HUDEP-2 (cell line): Measurements from ENCODE around the gene TOP1.
"Not testable (repeated sequence)": the region's sequence is repeated elsewhere in the genome, so short reads cannot be mapped to it uniquely, and the experiment has no call there.

Experiments
- DNase-seq, 76 experiments: peaks; one replicate each; lab custom pipeline; 2025; ENCODE audit not compliant: unreplicated experiment in 76 of 76; lab: John Stamatoyannopoulos, UW

TOP1 gene

GRCh38 chr20:41003143-41003935 is 25.3 kb upstream of the TOP1 start:
- DNase-seq: peak in 3 of 76 experiments; percentile 18 to 42 (median 22)

GRCh38 chr20:41003936-41004294 is 24.7 kb upstream of the TOP1 start:
- DNase-seq: not testable (repeated sequence)

GRCh38 chr20:41004531-41005360 is 23.9 kb upstream of the TOP1 start:
- no peak for DNase-seq

GRCh38 chr20:41005361-41005729 is 23.3 kb upstream of the TOP1 start:
- DNase-seq: no peak

GRCh38 chr20:41006126-41006935 is 22.3 kb upstream of the TOP1 start:
- no peak for DNase-seq

- DNase-seq: no peak
Measured at GRCh38 chr20:41006936-41007474, 21.6 kb upstream of the TOP1 start.

GRCh38 chr20:41007481-41007880 is 21.1 kb upstream of the TOP1 start:
- DNase-seq: no peak

- no peak for DNase-seq
Measured at GRCh38 chr20:41009946-41010345, 18.7 kb upstream of the TOP1 start.

- DNase-seq: no peak
Measured at GRCh38 chr20:41011551-41012067, 17.0 kb upstream of the TOP1 start.

GRCh38 chr20:41014561-41015088 is 14.0 kb upstream of the TOP1 start:
- DNase-seq: no peak

- no peak for DNase-seq
Measured at GRCh38 chr20:41017448-41018042, 11.1 kb upstream of the TOP1 start.

GRCh38 chr20:41018153-41018552 is 10.5 kb upstream of the TOP1 start:
- DNase-seq: no peak

GRCh38 chr20:41023549-41023948 is 5.1 kb upstream of the TOP1 start:
- DNase-seq: no peak

- DNase-seq: no peak
Measured at GRCh38 chr20:41027366-41027765, 1.3 kb upstream of the TOP1 start.

- DNase-seq: no peak
Measured at GRCh38 chr20:41027872-41028358, 707 bp upstream of the TOP1 start.

- peak in 15 of 76 experiments; percentile 8 to 59 (median 29) for DNase-seq
Measured at GRCh38 chr20:41029150-41029901, 704 bp downstream of the TOP1 start.

GRCh38 chr20:41030061-41030460 is 1.4 kb downstream of the TOP1 start:
- DNase-seq: no peak

GRCh38 chr20:41030531-41031242 is 2.1 kb downstream of the TOP1 start:
- peak in 2 of 76 experiments; percentile 16 to 19 for DNase-seq

- no peak for DNase-seq
Measured at GRCh38 chr20:41031243-41031619, 2.6 kb downstream of the TOP1 start.
